NCI-H187 treated with DMSO at 0.1 percent for 48 hours (cell line): ENCODE data around the gene RABGAP1L.
"Not testable (repeated sequence)": the region's sequence is repeated elsewhere in the genome, so short reads cannot be mapped to it uniquely, and the experiment has no call there.

Source experiments
- DNase-seq: peaks from one replicate; lab custom pipeline; 2025; lab: John Stamatoyannopoulos, UW

RABGAP1L gene

GRCh38 chr1:174367892-174368291 is 208.6 kb downstream of the RABGAP1L start:
- no peak for DNase-seq

- DNase-seq = no peak
These were observed 216.7 kb downstream of the RABGAP1L start for GRCh38 chr1:174376030-174376429.

- no peak for DNase-seq
These were observed 232.4 kb downstream of the RABGAP1L start for GRCh38 chr1:174391716-174392115.

- no peak for DNase-seq
These were observed 234.6 kb downstream of the RABGAP1L start for GRCh38 chr1:174393885-174394284.

GRCh38 chr1:174397261-174397660 is 237.9 kb downstream of the RABGAP1L start:
- DNase-seq = no peak

- DNase-seq = no peak
These were observed 238.9 kb downstream of the RABGAP1L start for GRCh38 chr1:174398246-174398645.

GRCh38 chr1:174399211-174399610 is 239.9 kb downstream of the RABGAP1L start:
- no peak for DNase-seq

- DNase-seq = no peak
These were observed 241.8 kb downstream of the RABGAP1L start for GRCh38 chr1:174401075-174401474.

- DNase-seq = no peak
These were observed 245.9 kb downstream of the RABGAP1L start for GRCh38 chr1:174405219-174405618.

- no peak for DNase-seq
These were observed 247.1 kb downstream of the RABGAP1L start for GRCh38 chr1:174406421-174406820.

GRCh38 chr1:174407665-174408064 is 248.3 kb downstream of the RABGAP1L start:
- DNase-seq = no peak

GRCh38 chr1:174408146-174408545 is 248.8 kb downstream of the RABGAP1L start:
- no peak for DNase-seq

GRCh38 chr1:174409801-174410200 is 250.5 kb downstream of the RABGAP1L start:
- DNase-seq = not testable (repeated sequence)

- DNase-seq = no peak
These were observed 254.3 kb downstream of the RABGAP1L start for GRCh38 chr1:174413632-174414031.

- no peak for DNase-seq
These were observed 254.9 kb downstream of the RABGAP1L start for GRCh38 chr1:174414203-174414602.

GRCh38 chr1:174415506-174415905 is 256.2 kb downstream of the RABGAP1L start:
- no peak for DNase-seq

GRCh38 chr1:174417921-174418320 is 258.6 kb downstream of the RABGAP1L start:
- DNase-seq = no peak

GRCh38 chr1:174425121-174425520 is 265.8 kb downstream of the RABGAP1L start:
- DNase-seq = no peak

- DNase-seq = no peak
These were observed 266.8 kb downstream of the RABGAP1L start for GRCh38 chr1:174426153-174426552.

- DNase-seq = no peak
These were observed 268.7 kb downstream of the RABGAP1L start for GRCh38 chr1:174428033-174428432.

GRCh38 chr1:174428739-174429138 is 269.4 kb downstream of the RABGAP1L start:
- no peak for DNase-seq

GRCh38 chr1:174433451-174433850 is 274.1 kb downstream of the RABGAP1L start:
- no peak for DNase-seq

GRCh38 chr1:174445351-174445750 is 286.0 kb downstream of the RABGAP1L start:
- no peak for DNase-seq

- no peak for DNase-seq
These were observed 286.5 kb downstream of the RABGAP1L start for GRCh38 chr1:174445817-174446216.
